Common myeloid progenitor, CD34-positive (primary cell): ENCODE data around the gene GRK5.
"Not testable (repeated sequence)": the region's sequence is repeated elsewhere in the genome, so short reads cannot be mapped to it uniquely, and the experiment has no call there.

Source experiments
- CTCF ChIA-PET: fragments of 350-600 bp; sonication (Branson Sonifier 250); formaldehyde crosslinking; loops from one replicate; lab custom pipeline; 2021; ENCODE audit warnings: antibody characterized with exemption; lab: Charles Lee
- POLR2A ChIA-PET: fragments of 350-600 bp; sonication (Branson Sonifier 250); formaldehyde crosslinking; loops from one replicate; lab custom pipeline; 2021; ENCODE audit warnings: antibody characterized with exemption; lab: Charles Lee
- DNase-seq, 3 donors: peaks; one replicate each; pipeline versions ENCODE4 v3.0.0 to v3.0.0-alpha.2; 2013
- H3K27ac ChIP-seq, 2 experiments: 1 replicate in 1 of 2; 2 replicates in 1 of 2; pipeline ENCODE4 v1.7.0; 2013; ENCODE audit warnings: inconsistent platforms in 2 of 2, low read length in 2 of 2, mild to moderate bottlenecking in 2 of 2, low read depth in 1 of 2, moderate library complexity in 1 of 2; ENCODE audit not compliant: severe bottlenecking in 2 of 2, insufficient read depth in 1 of 2, poor library complexity in 1 of 2
- H3K27me3 ChIP-seq, 5 experiments: replicated peaks in 2 of 5; 1 replicate in 3 of 5; 2 replicates in 2 of 5; pipeline versions ENCODE4 v1.6.1 to v1.7.0; 2013; ENCODE audit warnings: low read length in 4 of 5, mild to moderate bottlenecking in 2 of 5, moderate library complexity in 2 of 5, inconsistent platforms in 1 of 5; ENCODE audit not compliant: insufficient read depth in 5 of 5, control insufficient read depth in 4 of 5
- H3K36me3 ChIP-seq, 4 experiments: 1 replicate in 2 of 4; 2 replicates in 2 of 4; pipeline versions ENCODE4 v1.6.1 to v1.7.0; 2013; ENCODE audit warnings: low read length in 3 of 4, control low read depth in 1 of 4, mild to moderate bottlenecking in 1 of 4; ENCODE audit not compliant: control insufficient read depth in 4 of 4, insufficient read depth in 4 of 4
- H3K4me1 ChIP-seq, 4 experiments: 1 replicate in 3 of 4; 2 replicates in 1 of 4; pipeline versions ENCODE4 v1.6.1 to v1.7.1; 2013; ENCODE audit warnings: low read length in 3 of 4, mild to moderate bottlenecking in 3 of 4, control low read depth in 1 of 4, inconsistent platforms in 1 of 4, moderate library complexity in 1 of 4; ENCODE audit not compliant: control insufficient read depth in 4 of 4, insufficient read depth in 4 of 4; ENCODE audit errors: control extremely low read depth in 1 of 4
- H3K4me3 ChIP-seq, 7 experiments: 1 replicate in 4 of 7; 2 replicates in 3 of 7; pipeline versions ENCODE4 v1.5.1 to v1.7.0; 2013; ENCODE audit warnings: mild to moderate bottlenecking in 7 of 7, low read length in 6 of 7, moderate library complexity in 6 of 7, inconsistent platforms in 2 of 7, low read depth in 2 of 7, control low read depth in 1 of 7; ENCODE audit not compliant: insufficient read depth in 4 of 7, control insufficient read depth in 1 of 7; ENCODE audit errors: extremely low read depth in 1 of 7
- H3K9me3 ChIP-seq, 5 experiments: 1 replicate in 4 of 5; 2 replicates in 1 of 5; pipeline versions ENCODE4 v1.6.1 to v1.7.1; 2013; ENCODE audit warnings: low read length in 4 of 5, mild to moderate bottlenecking in 2 of 5, inconsistent platforms in 1 of 5, low read depth in 1 of 5, moderate library complexity in 1 of 5; ENCODE audit not compliant: control insufficient read depth in 4 of 5, insufficient read depth in 2 of 5; ENCODE audit errors: control extremely low read depth in 1 of 5
- WGBS: methylation state at CpG from one replicate; pipeline ENCODE4 v1.1.5; 2013; ENCODE audit not compliant: insufficient coverage; 5-methylcytosine and 5-hydroxymethylcytosine counted together

The GRK5 gene

DNA sequence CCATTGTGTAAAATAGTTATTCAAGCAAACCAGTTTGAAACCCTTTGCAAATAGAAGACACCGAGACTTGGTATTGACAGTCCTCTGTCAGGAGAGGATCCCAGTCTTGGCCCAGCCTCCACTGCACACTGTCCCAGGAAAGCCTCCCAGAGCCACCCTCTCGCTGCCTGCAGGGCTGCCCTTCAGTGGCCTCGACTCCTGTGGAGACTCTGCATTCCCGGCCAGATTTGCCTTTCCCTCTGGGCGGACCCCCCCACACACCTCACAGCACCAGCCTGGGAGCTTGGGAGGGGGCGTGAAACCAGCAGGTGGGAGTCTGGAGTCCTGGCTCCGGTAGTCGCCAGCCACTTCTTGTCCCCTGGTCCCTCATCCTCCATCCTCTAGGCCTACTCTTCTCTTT lies 48.7 kb downstream of the GRK5 start:
- no peaks in the 10 kb centered on the region for H3K27me3 ChIP-seq
- ChIA-PET POLR2A (no interaction called here), CTCF (interaction anchor here (1.2 kb wide), 1 partner anchor 27 kb away, joined by 3 read pairs; no protein-coding TSS in a partner anchor)
- no peak overlapping the region for H3K4me3 ChIP-seq
- peaks cover 0 to 3% (median under 1%) of the 10 kb centered on the region in 4 experiments for H3K4me1 ChIP-seq
- no peaks in the 10 kb centered on the region for H3K36me3 ChIP-seq
- H3K9me3 ChIP-seq: peaks cover 0 to 4% (median 0%) of the 10 kb centered on the region in 5 experiments
- 95% methylated on average over 8 of the region's 8 CpGs for WGBS
- no peak overlapping the region for H3K27ac ChIP-seq
- no peak for DNase-seq

DNA sequence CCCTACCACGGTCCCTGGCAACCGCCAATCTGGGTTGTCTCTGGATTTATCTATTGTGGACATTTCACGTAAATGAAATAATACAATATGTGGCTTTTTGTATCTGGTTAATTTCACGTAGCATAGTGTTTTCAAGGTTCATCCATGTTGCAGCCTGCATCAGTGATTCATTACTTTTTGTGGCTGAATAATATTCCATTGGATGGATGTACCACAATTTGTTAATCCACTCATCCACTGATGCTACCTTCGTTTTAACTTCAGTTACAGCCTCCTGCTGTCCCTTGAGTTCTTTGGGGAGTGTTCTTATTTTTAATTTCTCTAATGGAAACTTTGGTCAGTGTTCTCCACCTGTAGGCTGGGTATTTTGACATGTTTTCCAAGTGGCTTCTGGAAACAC lies 49.5 kb downstream of the GRK5 start:
- no peak for DNase-seq
- peaks cover 0 to 3% (median 0%) of the 10 kb centered on the region in 4 experiments for H3K4me1 ChIP-seq
- no peak overlapping the region for H3K4me3 ChIP-seq
- CTCF ChIA-PET: no interaction called here
- H3K9me3 ChIP-seq: peaks cover 0 to 4% (median 0%) of the 10 kb centered on the region in 5 experiments
- WGBS: 100% methylated on average over 1 of the region's 5 CpGs
- POLR2A ChIA-PET: no interaction called here
- H3K36me3 ChIP-seq: no peaks in the 10 kb centered on the region
- H3K27me3 ChIP-seq: no peaks in the 10 kb centered on the region
- H3K27ac ChIP-seq: no peak overlapping the region

GRCh38 chr10:119257899-119258419 lies 50.6 kb downstream of the GRK5 start:
- peaks cover 0 to 3% (median 0%) of the 10 kb centered on the region in 4 experiments for H3K4me1 ChIP-seq
- POLR2A ChIA-PET: no interaction called here
- CTCF ChIA-PET: no interaction called here
- no peak overlapping the region for H3K4me3 ChIP-seq
- no peak overlapping the region for H3K27ac ChIP-seq
- H3K36me3 ChIP-seq: no peaks in the 10 kb centered on the region
- DNase-seq: no peak
- peaks cover 0 to 4% (median 0%) of the 10 kb centered on the region in 5 experiments for H3K9me3 ChIP-seq
- no peaks in the 10 kb centered on the region for H3K27me3 ChIP-seq
- 100% methylated on average over 3 of the region's 4 CpGs for WGBS

GRCh38 chr10:119259345-119259744 lies 52.0 kb downstream of the GRK5 start:
- Histone ChIP-seq H3K4me1 (peaks cover 0 to 3% (median 1%) of the 10 kb centered on the region in 4 experiments), H3K4me3 (no peak overlapping the region), H3K36me3 (no peaks in the 10 kb centered on the region), H3K27me3 (no peaks in the 10 kb centered on the region), H3K9me3 (peaks cover 0 to 4% (median 0%) of the 10 kb centered on the region in 5 experiments), H3K27ac (no peak overlapping the region)
- no peak for DNase-seq
- ChIA-PET POLR2A (no interaction called here), CTCF (no interaction called here)
- 100% methylated on average over 2 of the region's 3 CpGs for WGBS

DNA sequence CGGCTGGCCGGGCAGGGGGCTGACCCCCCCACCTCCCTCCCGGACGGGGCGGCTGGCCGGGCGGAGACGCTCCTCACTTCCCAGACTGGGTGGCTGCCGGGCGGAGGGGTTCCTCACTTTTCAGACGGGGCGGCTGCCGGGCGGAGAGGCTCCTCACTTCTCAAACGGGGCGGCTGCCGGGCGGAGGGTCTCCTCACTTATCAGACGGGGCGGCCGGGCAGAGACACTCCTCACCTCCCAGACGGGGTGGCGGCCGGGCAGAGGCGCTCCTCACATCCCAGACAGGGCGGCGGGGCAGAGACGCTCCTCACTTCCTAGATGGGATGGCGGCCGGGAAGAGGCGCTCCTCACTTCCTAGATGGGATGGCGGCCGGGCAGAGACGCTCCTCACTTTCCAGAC lies 53.6 kb downstream of the GRK5 start:
- POLR2A ChIA-PET: not testable (repeated sequence)

GRCh38 chr10:119263951-119264617 lies 56.7 kb downstream of the GRK5 start:
- WGBS: 73% methylated on average over 2 of the region's 4 CpGs
- ChIA-PET CTCF (interaction anchor here (1.0 to 1.7 kb wide), 4 partner anchors 11 to 46 kb away, joined by 3 to 9 read pairs (median 3); no protein-coding TSS in a partner anchor), POLR2A (interaction anchor here (1.0 kb wide), 1 partner anchor 42 kb away, joined by 5 read pairs; no protein-coding TSS in a partner anchor)
- peak in 1 of 3 donors; percentile 16 for DNase-seq
- Histone ChIP-seq H3K9me3 (no peaks in the 10 kb centered on the region), H3K36me3 (no peaks in the 10 kb centered on the region), H3K4me1 (peaks cover 0 to 9% (median 6%) of the 10 kb centered on the region in 4 experiments), H3K27ac (no peak overlapping the region), H3K27me3 (no peaks in the 10 kb centered on the region), H3K4me3 (no peak overlapping the region)

More for the DNA sequence above, 53.6 kb downstream of the GRK5 start:
- H3K4me3 ChIP-seq, DNase-seq, H3K9me3 ChIP-seq, H3K27me3 ChIP-seq, H3K4me1 ChIP-seq, H3K27ac ChIP-seq, CTCF ChIA-PET, H3K36me3 ChIP-seq: not testable (repeated sequence)
- 100% methylated on average over 9 of the region's 34 CpGs for WGBS

DNA sequence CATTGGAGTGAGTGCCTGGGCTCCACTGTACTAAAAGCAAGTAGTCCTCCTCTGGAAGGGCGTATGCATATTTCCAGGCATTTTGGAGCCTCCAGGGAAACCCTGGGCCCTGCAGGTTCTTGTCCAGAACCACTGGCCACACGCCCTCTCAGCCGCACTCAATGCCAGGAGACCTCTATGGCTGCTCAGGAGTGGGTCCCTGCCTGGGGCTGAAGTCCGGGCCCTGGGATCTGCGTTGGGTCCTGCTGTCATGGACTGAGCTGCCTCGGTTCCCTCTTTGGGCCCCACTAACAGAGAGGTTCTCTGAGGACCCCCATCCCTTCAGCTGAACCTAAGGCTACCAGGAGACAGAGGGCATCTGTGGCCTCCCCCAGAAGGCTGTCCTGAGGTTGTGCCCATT lies 58.3 kb downstream of the GRK5 start:
- no peaks in the 10 kb centered on the region for H3K36me3 ChIP-seq
- ChIA-PET POLR2A (no interaction called here), CTCF (interaction anchor here (1.0 to 4.2 kb wide), 2 partner anchors 31 to 55 kb away, joined by 3 to 16 read pairs; no protein-coding TSS in a partner anchor)
- H3K27ac ChIP-seq: no peak overlapping the region
- no peaks in the 10 kb centered on the region for H3K27me3 ChIP-seq
- H3K9me3 ChIP-seq: no peaks in the 10 kb centered on the region
- H3K4me3 ChIP-seq: no peak overlapping the region
- H3K4me1 ChIP-seq: peaks cover 2 to 23% (median 19%) of the 10 kb centered on the region in 4 experiments
- DNase-seq: no peak
- WGBS: 100% methylated on average over 3 of the region's 6 CpGs
